CD8-positive, alpha-beta memory T cell (primary cell): ENCODE data around the gene SRRM4. TPM values are rescaled to one million over a fixed set of nuclear protein-coding genes. Genes with fewer than 3 reads are reported as not detected.

ENCODE experiments used
- CTCF ChIA-PET: fragments of 350-600 bp; sonication (Branson Sonifier 250); formaldehyde crosslinking; loops from one replicate; lab custom pipeline; 2021; ENCODE audit warnings: antibody characterized with exemption; lab: Charles Lee
- POLR2A ChIA-PET: fragments of 350-600 bp; sonication (Branson Sonifier 250); formaldehyde crosslinking; loops from one replicate; lab custom pipeline; 2021; ENCODE audit warnings: antibody characterized with exemption; lab: Charles Lee
- DNase-seq, 5 donors: peaks; one replicate each; pipeline versions ENCODE4 v3.0.0 to v3.0.0-alpha.2; 2020 to 2022; ENCODE audit warnings: mixed read lengths in 1 of 5
- H3K27ac ChIP-seq: one replicate; pipeline ENCODE4 v1.7.0; 2013; ENCODE audit warnings: low read depth, mild to moderate bottlenecking, low read length, moderate library complexity
- H3K27me3 ChIP-seq: 2 replicates; pipeline ENCODE4 v1.7.0; 2013; ENCODE audit warnings: low read length, mild to moderate bottlenecking; ENCODE audit not compliant: insufficient read depth, poor library complexity, severe bottlenecking
- H3K36me3 ChIP-seq: 2 replicates; pipeline ENCODE4 v1.7.0; 2013; ENCODE audit warnings: mild to moderate bottlenecking, low read length, moderate library complexity; ENCODE audit not compliant: insufficient read depth
- H3K4me1 ChIP-seq: 2 replicates; pipeline ENCODE4 v1.7.0; 2013; ENCODE audit warnings: mild to moderate bottlenecking, low read length, moderate library complexity; ENCODE audit not compliant: insufficient read depth
- H3K4me3 ChIP-seq: 2 replicates; pipeline ENCODE4 v1.7.0; 2013; ENCODE audit warnings: mild to moderate bottlenecking, low read length
- H3K9me3 ChIP-seq: 2 replicates; pipeline ENCODE4 v1.7.0; 2013; ENCODE audit warnings: mild to moderate bottlenecking, low read length
- H3K27ac Mint-ChIP-seq, 8 donors: one replicate each; pipeline ENCODE4 v1.8.0; 2020 to 2021; ENCODE audit warnings: mixed read lengths in 8 of 8, mild to moderate bottlenecking in 6 of 8, inconsistent platforms in 3 of 8, moderate library complexity in 3 of 8
- H3K27me3 Mint-ChIP-seq, 2 donors: one replicate each; pipeline ENCODE4 v1.8.0; 2020 to 2021; ENCODE audit warnings: mixed read lengths in 2 of 2, mild to moderate bottlenecking in 1 of 2, moderate library complexity in 1 of 2
- H3K36me3 Mint-ChIP-seq, 3 donors: one replicate each; pipeline ENCODE4 v1.8.0; 2020 to 2021; ENCODE audit warnings: mixed read lengths in 3 of 3, inconsistent platforms in 1 of 3, mild to moderate bottlenecking in 1 of 3
- H3K4me1 Mint-ChIP-seq, 3 donors: one replicate each; pipeline ENCODE4 v1.8.0; 2020 to 2021; ENCODE audit warnings: mixed read lengths in 3 of 3, inconsistent platforms in 1 of 3, mild to moderate bottlenecking in 1 of 3
- H3K4me3 Mint-ChIP-seq, 7 donors: one replicate each; pipeline ENCODE4 v1.8.0; 2020 to 2021; ENCODE audit warnings: mixed read lengths in 7 of 7, mild to moderate bottlenecking in 6 of 7, moderate library complexity in 4 of 7, inconsistent platforms in 2 of 7
- H3K9me3 Mint-ChIP-seq, 5 donors: one replicate each; pipeline ENCODE4 v1.8.0; 2020 to 2022; ENCODE audit warnings: mixed read lengths in 5 of 5, mild to moderate bottlenecking in 3 of 5, moderate library complexity in 2 of 5, inconsistent platforms in 1 of 5
- polyA plus RNA-seq: library from polyadenylated mRNA; unstranded; fragments of 300-500 nt; fragmentation: Illumina TruSeq; gene quantifications from one replicate; pipeline ENCODE4 v1.2.3, GENCODE V29; 2021
- total RNA-seq, 2 experiments: library from RNA; stranded (reverse); gene quantifications; one replicate each; pipeline ENCODE4 v1.2.3, GENCODE V29; 2021

The SRRM4 gene
- total and polyA plus RNA-seq, 3 experiments from 2014 or later, result not detected

DNA sequence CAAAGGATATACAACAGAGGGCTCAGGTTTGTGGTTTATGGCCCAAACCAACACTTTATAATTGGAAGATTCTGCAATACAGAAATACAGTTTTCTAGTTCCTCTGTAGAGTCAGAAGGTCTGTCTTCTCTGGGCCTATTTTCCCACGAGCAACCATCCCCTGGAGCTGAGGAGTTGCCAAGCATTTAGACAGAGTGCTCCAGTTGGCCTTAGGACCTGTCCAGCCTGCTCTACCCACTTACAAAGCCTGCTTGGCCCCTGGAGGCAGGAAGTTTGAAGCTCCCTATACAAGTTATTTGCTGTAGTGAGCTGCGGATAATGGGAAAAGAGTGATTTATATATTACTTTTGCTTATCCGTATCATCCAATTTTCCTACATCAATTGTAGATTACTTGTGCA is 136.6 kb downstream of the SRRM4 start:
- CTCF ChIA-PET, result no interaction called here
- DNase-seq, result no peak
- Mint-ChIP-seq H3K9me3 (peaks cover 0 to 2% (median 0%) of the 10 kb centered on the region in 5 donors), H3K4me1 (no peaks in the 10 kb centered on the region), H3K36me3 (no peaks in the 10 kb centered on the region), H3K27me3 (peaks cover 0 to 5% of the 10 kb centered on the region in 2 donors), H3K27ac (no peak overlapping the region), H3K4me3 (no peak overlapping the region)
- Histone ChIP-seq H3K4me1 (no peaks in the 10 kb centered on the region), H3K4me3 (no peak overlapping the region), H3K27me3 (no peaks in the 10 kb centered on the region), H3K36me3 (no peaks in the 10 kb centered on the region), H3K27ac (no peak overlapping the region), H3K9me3 (no peaks in the 10 kb centered on the region)
- POLR2A ChIA-PET, result no interaction called here

DNA sequence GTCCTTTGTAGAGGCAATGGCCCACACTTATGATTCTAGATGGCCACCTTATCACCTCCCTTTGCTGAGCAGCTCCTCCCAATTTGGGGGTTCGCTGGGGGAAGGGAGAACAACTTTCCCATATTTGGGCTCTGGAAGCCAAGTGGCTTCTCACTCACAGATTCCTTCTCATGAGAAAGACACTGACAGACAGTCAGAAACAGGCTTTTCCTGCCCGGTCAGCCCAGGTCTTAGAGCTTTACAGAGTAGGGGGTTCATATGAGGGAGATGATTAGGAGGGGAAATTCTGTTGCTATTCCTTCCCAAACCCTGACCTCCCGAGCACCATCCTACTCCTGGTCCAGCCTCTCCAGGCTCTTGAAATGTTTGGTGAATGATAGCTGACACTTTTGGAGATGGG is 137.3 kb downstream of the SRRM4 start:
- Histone ChIP-seq H3K4me1 (no peaks in the 10 kb centered on the region), H3K27me3 (no peaks in the 10 kb centered on the region), H3K4me3 (no peak overlapping the region), H3K36me3 (no peaks in the 10 kb centered on the region), H3K9me3 (no peaks in the 10 kb centered on the region), H3K27ac (no peak overlapping the region)
- H3K4me1 Mint-ChIP-seq, result no peaks in the 10 kb centered on the region
- peaks cover 0 to 2% (median 0%) of the 10 kb centered on the region in 5 donors for H3K9me3 Mint-ChIP-seq
- CTCF ChIA-PET, result no interaction called here
- peaks cover 0 to 5% of the 10 kb centered on the region in 2 donors for H3K27me3 Mint-ChIP-seq
- no peak overlapping the region for H3K4me3 Mint-ChIP-seq
- H3K27ac Mint-ChIP-seq, result no peak overlapping the region
- DNase-seq, result no peak
- POLR2A ChIA-PET, result no interaction called here
- no peaks in the 10 kb centered on the region for H3K36me3 Mint-ChIP-seq

DNA sequence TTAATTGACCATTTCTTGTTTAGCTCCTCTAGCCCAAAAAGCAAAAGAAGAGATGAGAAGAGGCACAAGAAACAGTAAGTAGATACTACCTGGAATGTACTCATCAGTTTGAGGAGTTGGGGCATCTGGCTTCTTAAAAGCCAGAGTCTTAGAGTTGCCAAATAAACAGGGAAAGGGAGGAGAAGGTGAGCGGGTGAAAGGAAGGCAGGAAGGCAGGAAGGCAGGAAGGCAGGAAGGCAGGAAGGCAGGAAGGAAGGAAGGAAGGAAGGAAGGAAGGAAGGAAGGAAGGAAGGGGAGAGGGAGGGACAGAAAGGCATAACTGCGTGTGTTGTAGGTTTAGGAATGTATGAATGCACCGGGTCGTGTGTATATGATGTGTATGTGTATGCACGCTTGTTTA is 140.7 kb downstream of the SRRM4 start:
- H3K4me3 ChIP-seq, result no peak overlapping the region

DNA sequence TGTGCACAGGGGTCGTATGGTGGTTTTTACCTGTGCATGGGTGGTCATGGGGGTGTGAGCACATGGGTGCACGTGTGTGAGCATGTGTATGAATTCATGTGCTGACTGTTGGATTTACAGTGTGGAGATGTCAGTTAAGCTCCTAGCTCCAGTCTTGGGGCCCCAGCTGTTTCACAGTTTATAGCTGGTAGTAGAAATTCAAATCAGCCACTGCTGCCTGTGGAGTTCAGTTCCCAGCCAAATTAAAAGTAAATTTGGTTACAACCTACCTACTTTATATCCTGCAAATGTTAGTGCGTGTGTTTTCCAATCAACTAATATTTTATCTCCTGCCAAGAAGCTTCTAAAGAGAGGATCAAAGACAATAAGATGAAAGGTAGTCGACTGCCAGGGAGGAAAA is 141.4 kb downstream of the SRRM4 start:
- Histone ChIP-seq H3K36me3 (no peaks in the 10 kb centered on the region), H3K27ac (no peak overlapping the region), H3K4me3 (no peak overlapping the region), H3K9me3 (no peaks in the 10 kb centered on the region), H3K27me3 (no peaks in the 10 kb centered on the region), H3K4me1 (no peaks in the 10 kb centered on the region)
- ChIA-PET POLR2A (no interaction called here), CTCF (no interaction called here)
- no peak overlapping the region for H3K4me3 Mint-ChIP-seq
- peaks cover 2 to 5% of the 10 kb centered on the region in 2 donors for H3K27me3 Mint-ChIP-seq
- no peaks in the 10 kb centered on the region for H3K36me3 Mint-ChIP-seq
- DNase-seq, result no peak
- no peaks in the 10 kb centered on the region for H3K4me1 Mint-ChIP-seq
- peaks cover 0 to 8% (median 0%) of the 10 kb centered on the region in 5 donors for H3K9me3 Mint-ChIP-seq
- no peak overlapping the region for H3K27ac Mint-ChIP-seq

More for the DNA sequence above, 140.7 kb downstream of the SRRM4 start:
- H3K4me1 Mint-ChIP-seq, result no peaks in the 10 kb centered on the region
- Histone ChIP-seq H3K27ac (no peak overlapping the region), H3K9me3 (no peaks in the 10 kb centered on the region), H3K36me3 (no peaks in the 10 kb centered on the region), H3K4me1 (no peaks in the 10 kb centered on the region), H3K27me3 (no peaks in the 10 kb centered on the region)
- no peaks in the 10 kb centered on the region for H3K36me3 Mint-ChIP-seq
- H3K4me3 Mint-ChIP-seq, result no peak overlapping the region
- no peak for DNase-seq
- H3K9me3 Mint-ChIP-seq, result peaks cover 0 to 4% (median 0%) of the 10 kb centered on the region in 5 donors
- POLR2A ChIA-PET, result no interaction called here
- CTCF ChIA-PET, result interaction anchor here (0.7 kb wide), 1 partner anchor 13 kb away, joined by 3 read pairs; no protein-coding TSS in a partner anchor
- no peak overlapping the region for H3K27ac Mint-ChIP-seq
- H3K27me3 Mint-ChIP-seq, result peaks cover 2 to 5% of the 10 kb centered on the region in 2 donors

DNA sequence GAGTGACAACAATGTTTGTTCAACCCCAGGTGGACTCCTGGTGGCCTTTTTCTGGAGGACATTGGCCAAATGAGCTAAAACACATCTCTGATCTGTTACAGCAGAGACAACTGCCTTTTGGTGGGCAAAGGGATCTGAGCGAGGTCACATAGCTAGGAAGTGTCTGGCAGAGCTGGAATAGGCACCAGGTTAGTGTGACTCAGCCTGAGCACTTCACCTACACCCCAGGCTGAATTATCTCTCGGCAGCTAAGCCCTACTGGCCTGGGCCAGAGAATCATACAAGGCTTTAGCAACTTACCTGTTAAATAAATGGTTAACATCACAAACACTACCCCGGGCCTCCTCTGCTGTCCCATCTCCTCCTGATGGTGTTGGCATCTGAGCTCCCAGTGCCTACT is 147.2 kb downstream of the SRRM4 start:
- peaks cover 0 to 2% of the 10 kb centered on the region in 2 donors for H3K27me3 Mint-ChIP-seq
- H3K27ac Mint-ChIP-seq, result no peak overlapping the region
- no peaks in the 10 kb centered on the region for H3K4me1 Mint-ChIP-seq
- H3K4me3 ChIP-seq, result no peak overlapping the region
- no peak overlapping the region for H3K27ac ChIP-seq
- no peaks in the 10 kb centered on the region for H3K36me3 ChIP-seq
- peaks cover 0 to 1% (median 0%) of the 10 kb centered on the region in 3 donors for H3K36me3 Mint-ChIP-seq
- ChIA-PET CTCF (no interaction called here), POLR2A (no interaction called here)
- no peak overlapping the region for H3K4me3 Mint-ChIP-seq
- no peaks in the 10 kb centered on the region for H3K4me1 ChIP-seq
- H3K9me3 ChIP-seq, result no peaks in the 10 kb centered on the region
- no peaks in the 10 kb centered on the region for H3K27me3 ChIP-seq
- no peak for DNase-seq
- H3K9me3 Mint-ChIP-seq, result peaks cover 0 to 9% (median 1%) of the 10 kb centered on the region in 5 donors

DNA sequence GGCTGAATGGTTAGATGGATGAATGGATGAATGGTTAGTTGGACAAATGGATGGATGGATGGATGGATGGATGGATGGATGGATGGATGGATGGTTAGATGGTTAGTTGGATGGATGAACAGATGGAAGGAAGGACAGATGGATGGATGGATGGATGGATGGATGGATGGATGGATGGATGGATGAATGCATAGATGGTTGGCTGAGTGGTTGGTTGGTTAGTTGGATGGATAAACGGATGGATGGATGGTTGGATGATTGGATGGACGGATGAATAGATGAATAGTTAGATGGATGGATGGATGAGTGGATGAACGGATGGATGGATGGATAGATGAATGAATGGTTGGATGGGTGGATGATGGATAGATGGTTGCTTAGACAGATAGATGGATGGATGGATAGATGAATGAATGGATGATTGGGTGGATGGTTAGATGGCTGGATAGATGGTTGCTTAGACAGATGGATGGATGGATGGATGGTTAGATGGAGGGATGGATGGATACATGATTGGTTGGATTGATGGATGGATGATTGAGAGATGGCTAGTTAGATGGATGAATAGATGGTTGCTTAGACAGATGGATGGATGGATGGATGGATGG is 148.6 kb downstream of the SRRM4 start:
- no peaks in the 10 kb centered on the region for H3K9me3 ChIP-seq
- no peak overlapping the region for H3K27ac ChIP-seq
- ChIA-PET CTCF (no interaction called here), POLR2A (no interaction called here)
- no peaks in the 10 kb centered on the region for H3K4me1 ChIP-seq
- peaks cover 0 to 1% (median 0%) of the 10 kb centered on the region in 3 donors for H3K36me3 Mint-ChIP-seq
- H3K9me3 Mint-ChIP-seq, result peaks cover 0 to 9% (median 3%) of the 10 kb centered on the region in 5 donors
- H3K4me3 ChIP-seq, result no peak overlapping the region
- H3K27me3 Mint-ChIP-seq, result peaks cover 0 to 2% of the 10 kb centered on the region in 2 donors
- H3K36me3 ChIP-seq, result no peaks in the 10 kb centered on the region
- H3K4me1 Mint-ChIP-seq, result no peaks in the 10 kb centered on the region
- H3K27me3 ChIP-seq, result no peaks in the 10 kb centered on the region
- DNase-seq, result no peak
- no peak overlapping the region for H3K4me3 Mint-ChIP-seq
- H3K27ac Mint-ChIP-seq, result no peak overlapping the region

DNA sequence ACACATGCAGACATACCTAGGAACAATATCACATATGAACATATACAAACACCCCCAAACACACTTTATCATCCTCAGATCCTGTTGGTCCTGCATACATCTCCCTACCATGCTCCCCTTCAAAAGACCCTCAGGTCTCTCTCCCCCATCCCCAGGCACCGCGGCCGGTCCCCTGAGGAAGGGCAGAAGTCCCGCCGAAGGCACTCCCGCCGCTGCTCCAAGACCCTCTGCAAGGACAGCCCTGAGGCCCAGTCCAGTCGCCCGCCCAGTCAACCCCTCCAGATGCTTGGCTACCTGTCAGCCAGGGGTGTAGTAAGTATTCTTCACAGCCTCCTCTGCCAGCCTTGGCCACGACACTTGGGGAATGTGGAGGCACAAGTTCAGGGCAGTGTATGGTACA is 149.2 kb downstream of the SRRM4 start:
- Histone ChIP-seq H3K36me3 (no peaks in the 10 kb centered on the region), H3K4me3 (no peak overlapping the region), H3K27me3 (no peaks in the 10 kb centered on the region), H3K27ac (no peak overlapping the region), H3K4me1 (no peaks in the 10 kb centered on the region), H3K9me3 (no peaks in the 10 kb centered on the region)
- Mint-ChIP-seq H3K27me3 (peaks cover 0 to 2% of the 10 kb centered on the region in 2 donors), H3K4me1 (no peaks in the 10 kb centered on the region), H3K27ac (no peak overlapping the region), H3K4me3 (no peak overlapping the region), H3K9me3 (peaks cover 0 to 9% (median 3%) of the 10 kb centered on the region in 5 donors), H3K36me3 (peaks cover 0 to 1% (median 0%) of the 10 kb centered on the region in 3 donors)
- DNase-seq, result no peak
- POLR2A ChIA-PET, result no interaction called here
- CTCF ChIA-PET, result no interaction called here

DNA sequence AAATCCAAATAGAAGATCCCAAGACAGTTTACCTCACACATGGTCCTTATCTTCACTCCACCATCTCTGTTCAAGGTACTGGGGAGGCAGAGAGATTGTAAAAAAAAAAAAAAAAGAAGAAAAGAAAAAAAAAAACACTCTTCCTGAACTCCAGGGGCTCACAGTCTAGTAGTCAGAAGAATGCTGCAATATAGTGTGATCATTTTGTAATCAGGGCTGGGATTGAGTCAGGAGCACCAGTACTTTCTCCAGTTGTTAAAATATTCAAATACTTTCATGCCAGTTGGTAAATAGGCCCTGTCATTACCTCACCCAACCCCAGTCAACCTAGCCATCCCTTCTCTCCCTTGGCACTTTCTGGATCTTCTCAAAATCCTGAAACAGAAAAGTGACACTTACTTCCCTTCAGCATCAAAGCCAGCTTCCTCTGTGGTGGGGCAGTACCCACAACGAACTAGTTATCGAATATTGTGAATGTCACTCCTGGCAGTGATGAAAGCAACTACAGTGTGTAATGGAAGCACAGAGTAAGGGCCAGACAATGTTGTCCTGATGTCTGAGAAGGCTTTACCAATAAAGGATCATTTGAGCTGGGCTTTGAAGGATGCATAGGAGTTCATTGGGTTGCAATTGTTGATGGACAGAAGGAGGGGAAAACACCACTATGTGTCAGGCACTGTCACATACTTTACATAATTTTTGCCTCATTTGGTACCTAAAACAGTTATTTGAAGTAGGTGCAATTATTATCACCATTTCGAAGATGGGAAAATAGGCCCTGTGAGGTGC is 153.1 kb downstream of the SRRM4 start:
- Mint-ChIP-seq H3K36me3 (peaks cover 0 to 1% (median 0%) of the 10 kb centered on the region in 3 donors), H3K27ac (no peak overlapping the region), H3K9me3 (peaks cover 0 to 9% (median 0%) of the 10 kb centered on the region in 5 donors), H3K27me3 (peaks cover 0 to 5% of the 10 kb centered on the region in 2 donors), H3K4me1 (no peaks in the 10 kb centered on the region), H3K4me3 (no peak overlapping the region)
- H3K9me3 ChIP-seq, result no peaks in the 10 kb centered on the region
- ChIA-PET POLR2A (no interaction called here), CTCF (interaction anchor here (1.2 kb wide), 1 partner anchor 13 kb away, joined by 3 read pairs; no protein-coding TSS in a partner anchor)
- H3K4me3 ChIP-seq, result no peak overlapping the region
- H3K36me3 ChIP-seq, result no peaks in the 10 kb centered on the region
- no peak overlapping the region for H3K27ac ChIP-seq
- no peak for DNase-seq
- H3K4me1 ChIP-seq, result no peaks in the 10 kb centered on the region
- H3K27me3 ChIP-seq, result no peaks in the 10 kb centered on the region
